GM19455 (cell line): ENCODE results near the gene MICAL2.

Source experiments
- ATAC-seq: cut with Tn5 transposase; IDR thresholded peaks from one replicate; pipeline ENCODE4 v1.9.1; 2021; ENCODE audit not compliant: unreplicated experiment

The MICAL2 gene

DNA sequence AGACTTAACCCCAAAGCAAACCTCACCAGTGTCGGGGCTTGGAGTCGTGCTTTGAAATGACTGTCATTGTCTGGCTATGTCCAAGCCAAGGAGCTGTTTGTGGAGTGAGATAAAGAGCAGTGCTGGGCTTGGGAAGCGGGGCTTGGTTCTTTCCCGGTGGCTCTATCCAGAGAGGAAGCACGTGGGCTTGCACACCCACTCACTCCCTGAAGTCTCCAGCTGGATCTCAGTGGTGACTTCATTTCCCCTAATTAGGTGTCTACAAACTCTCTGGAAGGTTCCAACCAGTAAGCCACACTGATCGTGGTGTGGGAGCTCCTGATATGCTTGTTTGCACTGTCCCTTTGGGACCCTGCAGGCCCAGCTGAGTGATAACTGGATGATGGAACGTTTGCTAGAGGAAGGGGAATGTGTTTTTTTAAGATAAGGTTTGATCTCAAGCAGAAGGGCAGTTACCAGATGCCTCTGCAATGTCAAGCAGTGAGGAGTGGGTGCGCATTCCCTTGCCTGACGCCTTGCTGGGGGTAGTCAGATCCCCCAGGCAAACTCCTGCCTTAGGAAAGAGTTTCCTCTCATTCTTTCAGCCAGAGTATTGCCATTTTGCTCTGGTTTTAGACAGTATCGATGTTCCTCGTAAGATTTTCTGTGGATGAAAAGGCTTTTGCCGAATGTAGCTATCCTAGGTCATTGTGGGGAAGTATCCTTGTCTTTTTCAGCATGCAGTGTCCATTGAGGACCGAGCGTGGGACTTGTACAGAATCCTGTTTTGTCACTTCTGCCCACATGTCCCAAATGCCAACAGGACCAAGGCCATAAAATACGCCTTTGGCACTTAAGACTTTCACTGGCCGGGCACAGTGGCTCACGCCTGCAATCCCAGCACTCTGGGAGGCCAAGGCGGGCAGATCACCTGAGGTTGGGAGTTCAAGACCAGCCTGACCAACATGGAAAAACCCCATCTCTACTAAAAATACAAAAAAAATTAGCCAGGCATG, 90.9 kb downstream of the MICAL2 start:
- ATAC-seq: no peak

DNA sequence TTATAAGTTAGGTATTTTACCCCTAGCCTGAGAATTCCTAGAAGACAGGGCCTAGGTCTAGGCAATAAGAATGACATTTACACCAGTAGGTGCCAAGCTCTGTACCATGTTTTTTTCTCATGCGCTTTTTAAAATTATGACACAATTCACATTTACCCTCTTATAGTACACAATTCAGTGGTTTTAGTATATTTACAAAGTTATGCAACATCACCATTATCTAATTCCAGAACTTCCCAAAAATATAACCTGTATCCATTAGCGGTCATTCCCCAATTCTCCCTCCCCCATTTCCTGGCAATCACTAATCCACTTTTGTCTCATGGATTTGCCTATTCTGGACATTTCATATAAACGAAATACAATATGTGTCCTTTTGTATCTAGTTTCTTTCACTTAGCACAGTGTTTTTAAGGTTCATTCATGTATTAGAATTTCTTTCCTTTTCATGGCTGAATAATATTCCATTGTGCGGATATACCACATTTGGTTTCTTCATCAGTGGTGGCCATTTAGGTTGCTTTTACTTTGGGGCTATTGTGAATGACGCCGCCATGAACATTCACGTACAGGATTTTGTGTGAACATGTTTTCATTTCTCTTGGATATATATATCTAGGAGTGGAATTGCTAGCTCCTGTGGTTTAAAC, 92.4 kb downstream of the MICAL2 start:
- no peak for ATAC-seq

DNA sequence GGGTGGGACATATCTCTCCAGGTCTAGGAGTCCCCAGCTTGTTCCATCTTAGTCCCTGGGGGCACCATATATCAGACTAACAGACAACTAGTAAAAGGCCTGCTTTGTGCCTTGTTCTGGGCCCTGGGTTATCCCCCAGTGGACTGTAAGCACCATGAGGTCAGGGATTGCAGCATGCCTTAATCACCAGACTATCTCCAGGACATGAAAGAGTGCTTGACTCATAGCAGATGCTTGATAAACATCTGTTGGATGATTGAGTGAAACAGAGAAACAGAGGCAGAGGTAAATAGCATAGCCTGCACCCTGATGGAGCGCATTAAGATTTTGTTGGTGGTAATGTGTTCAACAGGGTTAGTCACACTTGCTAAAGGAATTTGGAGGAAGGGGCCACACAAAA, 94.1 kb downstream of the MICAL2 start:
- ATAC-seq: no peak

DNA sequence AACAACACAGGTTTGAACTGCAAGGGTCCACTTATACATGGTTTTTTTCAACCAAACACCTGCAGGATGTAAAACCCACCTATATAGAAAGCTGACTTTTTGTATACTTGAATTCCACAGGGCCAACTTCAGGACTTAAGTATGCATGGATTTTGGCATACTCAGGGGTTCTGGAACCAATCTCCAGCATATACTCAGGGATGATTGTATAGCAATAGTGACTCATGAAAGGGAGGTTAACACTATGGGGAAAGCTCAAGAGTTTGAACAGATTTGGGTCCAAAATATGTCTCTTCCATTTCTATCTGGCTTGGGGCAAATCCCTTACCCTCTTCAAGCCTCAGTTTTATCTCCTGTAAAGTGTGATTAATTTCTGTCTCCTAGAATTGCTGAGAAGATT, 94.9 kb downstream of the MICAL2 start:
- ATAC-seq: no peak

DNA sequence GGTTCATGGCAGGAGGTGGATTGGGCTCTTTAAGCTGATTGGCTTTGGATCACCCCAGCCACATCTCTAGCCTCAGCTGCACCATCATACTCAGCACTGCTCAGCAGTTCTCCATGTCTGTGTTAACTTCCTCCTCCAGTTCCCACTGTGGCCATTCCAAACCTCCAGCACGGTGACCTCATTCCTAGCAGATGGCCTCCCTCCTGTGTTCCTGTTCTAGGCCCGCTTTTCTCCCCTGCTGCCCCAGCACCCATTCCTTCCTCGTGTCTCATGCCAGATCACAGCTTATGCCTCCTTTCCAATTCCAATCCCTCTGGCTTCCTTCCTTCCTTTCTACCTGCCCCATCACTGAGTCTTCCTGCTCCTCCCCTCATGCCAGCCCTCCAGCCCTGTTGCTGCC, 96.1 kb downstream of the MICAL2 start:
- no peak for ATAC-seq

DNA sequence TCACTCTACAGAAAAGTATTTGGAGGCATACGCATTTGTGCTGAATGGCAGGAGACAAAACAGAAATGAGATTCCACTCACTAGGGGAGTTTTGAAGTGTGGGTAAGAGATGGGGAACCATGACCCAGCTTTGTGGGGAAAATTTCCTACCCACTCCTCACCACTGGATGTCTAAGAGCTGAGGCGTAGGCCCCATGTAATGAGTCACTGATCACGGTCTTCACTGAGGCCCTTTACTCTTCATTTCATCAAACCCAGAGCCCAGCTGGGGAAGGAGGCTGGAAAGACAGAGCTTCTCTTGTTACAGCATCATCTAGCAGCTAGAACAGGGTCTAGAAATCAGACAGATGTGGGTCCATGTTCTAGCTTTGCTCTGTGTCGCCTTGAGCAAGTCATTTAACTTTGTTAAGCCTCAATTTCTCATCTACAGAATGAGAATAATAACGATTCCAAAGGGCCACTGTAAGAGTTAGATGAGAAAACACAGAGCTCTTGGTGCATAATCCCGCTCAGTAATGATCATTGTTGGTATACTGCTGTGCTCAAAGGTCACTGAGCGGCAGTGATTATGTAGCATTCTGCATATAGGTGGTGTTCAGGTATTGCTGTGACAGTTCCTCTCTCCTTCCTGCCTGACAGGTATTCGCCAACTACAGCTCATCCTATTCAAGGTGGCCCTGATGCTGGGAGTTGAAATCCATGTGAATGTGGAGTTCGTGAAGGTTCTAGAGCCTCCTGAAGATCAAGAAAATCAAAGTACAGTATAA, 97.2 kb downstream of the MICAL2 start:
- no peak for ATAC-seq

DNA sequence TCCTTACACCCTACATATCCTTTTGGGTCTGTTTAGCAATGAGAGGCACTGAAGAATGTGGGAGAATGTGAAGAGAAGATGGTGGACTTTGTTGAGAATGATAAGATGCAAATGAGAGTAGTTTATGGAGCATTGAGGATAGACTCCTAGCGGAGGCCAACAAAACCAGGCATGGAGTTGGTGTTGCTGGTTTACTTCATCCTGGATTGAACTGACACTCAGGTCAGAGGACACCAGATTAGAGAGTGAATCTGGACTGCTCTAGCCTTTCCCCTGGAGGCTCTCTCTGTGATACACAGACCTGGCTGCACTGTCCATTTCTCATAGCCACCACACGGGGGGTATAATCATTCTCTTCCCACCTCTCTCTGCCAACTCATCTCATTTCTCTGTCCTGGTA, 98.7 kb downstream of the MICAL2 start:
- ATAC-seq: no peak

DNA sequence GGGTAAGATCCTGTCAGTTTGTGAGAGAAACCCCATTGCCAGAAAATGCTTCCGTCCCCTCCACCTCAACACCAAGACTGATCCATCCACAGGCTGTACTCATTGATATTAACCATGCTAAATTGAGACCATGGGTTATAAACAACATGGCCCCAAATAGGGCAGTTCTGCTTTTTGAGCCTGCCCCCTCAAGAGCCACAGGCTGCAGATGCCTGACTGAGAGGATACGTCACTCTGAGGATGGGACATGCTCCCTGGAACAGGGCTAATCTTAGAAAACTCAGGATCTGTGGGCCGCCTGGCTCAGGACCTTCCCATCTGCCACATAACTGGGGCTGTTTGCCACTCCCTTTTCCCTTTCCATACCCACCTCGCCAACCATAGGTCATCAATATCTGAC, 99.8 kb downstream of the MICAL2 start:
- no peak for ATAC-seq

DNA sequence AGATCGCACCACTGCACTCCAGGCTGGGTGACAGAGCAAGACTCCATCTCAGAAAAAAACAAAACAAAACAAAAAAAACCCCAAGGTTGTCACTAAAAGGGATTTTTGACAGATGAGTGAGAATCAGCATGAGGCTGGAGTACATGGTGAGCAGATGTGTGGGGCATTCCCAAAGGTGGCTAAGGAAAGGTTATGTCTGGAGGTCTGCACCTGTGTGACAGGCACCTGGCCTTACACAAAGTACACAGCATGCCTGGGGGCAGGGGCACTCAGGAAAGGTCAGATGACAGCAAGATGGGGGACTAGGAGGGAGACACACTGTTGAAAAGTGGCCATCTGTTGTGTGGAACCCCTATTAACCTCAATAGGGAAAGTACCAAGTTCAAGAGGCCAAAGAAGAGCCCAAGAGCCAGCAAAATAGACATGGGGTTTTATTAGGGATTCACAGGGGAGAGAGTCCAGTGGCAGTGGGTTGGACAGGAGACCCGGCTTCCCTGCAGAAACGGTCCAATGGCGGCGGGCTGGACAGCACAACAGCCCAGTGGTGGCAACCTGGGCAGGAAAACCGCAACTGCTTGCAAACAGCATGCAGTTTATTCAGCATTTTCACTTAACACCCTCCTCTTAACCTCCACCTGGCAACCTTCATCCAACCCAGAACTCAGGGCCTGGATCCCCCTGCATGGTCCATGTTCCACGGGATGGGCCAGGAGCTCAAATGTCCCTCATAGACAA, 101.1 kb downstream of the MICAL2 start:
- ATAC-seq: no peak

DNA sequence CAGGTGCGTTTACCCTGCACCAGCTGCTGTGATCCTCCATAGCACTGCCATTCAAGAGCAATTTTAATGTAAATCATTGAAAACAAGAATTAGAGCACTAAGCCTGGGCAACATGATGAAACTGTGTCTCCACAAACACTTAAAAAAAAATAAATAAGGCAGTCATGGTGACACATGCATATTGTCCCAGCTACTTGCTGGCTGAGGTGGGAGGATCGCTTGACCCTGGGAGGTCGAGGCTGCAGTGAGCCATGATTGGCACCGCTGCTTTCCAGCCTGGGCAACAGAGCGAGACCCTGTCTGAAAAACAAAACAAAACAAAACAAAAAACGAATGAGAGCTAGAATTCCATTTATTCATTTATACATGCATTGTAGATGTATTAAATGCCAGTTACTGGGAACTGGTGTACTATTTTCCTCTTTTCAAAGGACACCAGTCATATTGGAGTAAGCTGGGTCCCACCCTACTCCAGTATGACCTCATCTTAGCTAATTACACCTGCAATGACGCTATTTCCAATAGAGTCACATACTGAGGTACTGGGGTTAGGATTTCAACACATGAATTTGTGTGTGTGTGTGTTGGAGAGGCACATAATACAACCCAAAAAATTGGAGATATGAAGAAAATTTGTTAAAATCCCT, 101.9 kb downstream of the MICAL2 start:
- ATAC-seq: no peak

DNA sequence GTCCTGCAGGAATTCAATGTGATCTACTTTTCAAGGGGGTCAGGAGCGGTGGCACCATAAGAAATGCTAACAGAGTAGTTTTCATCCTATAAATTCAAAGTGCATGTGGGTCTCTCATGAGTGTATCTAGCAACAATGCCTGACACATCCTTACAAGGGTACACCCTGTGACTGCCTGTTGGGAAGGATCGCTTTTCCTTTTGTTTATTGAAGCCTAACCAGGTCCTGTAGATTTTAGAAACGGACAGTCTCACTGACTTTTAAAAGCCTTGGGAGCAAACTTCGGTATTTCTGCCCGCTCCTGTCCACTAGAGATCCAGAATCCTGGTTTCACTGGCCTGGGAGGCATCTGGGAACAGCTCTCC, 102.4 kb downstream of the MICAL2 start:
- ATAC-seq: no peak

DNA sequence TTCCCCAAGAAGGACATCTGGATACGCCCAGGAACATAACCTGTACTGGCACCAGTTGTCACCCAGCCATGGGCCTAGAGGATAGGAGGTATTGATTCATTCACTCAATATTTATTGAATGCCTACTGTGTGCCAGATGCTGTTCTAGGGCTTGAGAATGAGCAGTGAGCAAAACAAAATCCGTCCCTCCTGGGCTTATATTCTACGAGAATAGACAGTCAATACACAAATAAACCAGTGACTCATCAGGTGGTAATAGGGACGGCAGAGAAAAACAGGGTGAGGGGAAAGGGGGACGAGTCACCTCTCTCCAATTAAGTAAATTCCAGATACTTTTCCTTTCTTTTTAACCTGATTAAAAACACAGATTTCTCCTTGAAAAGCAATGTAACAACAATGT, 103.5 kb downstream of the MICAL2 start:
- ATAC-seq: no peak

DNA sequence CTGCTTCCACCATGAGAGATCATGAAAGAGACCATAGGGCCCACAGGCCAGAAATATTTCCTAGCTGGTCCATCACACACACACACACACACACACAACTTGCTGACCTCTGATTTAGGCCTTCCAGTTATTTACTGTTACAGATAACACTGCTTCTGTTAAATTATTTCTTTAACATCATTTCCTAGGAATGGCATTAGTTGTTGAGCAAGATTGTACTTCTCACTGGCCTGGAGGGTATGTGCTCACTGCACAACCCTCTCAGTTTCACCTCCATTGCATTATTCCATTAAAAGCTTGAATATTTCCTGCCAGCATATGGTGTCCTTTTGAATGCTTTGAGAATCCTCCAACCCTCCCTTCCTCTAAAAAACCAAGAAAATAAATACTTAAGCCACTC, 104.4 kb downstream of the MICAL2 start:
- no peak for ATAC-seq

DNA sequence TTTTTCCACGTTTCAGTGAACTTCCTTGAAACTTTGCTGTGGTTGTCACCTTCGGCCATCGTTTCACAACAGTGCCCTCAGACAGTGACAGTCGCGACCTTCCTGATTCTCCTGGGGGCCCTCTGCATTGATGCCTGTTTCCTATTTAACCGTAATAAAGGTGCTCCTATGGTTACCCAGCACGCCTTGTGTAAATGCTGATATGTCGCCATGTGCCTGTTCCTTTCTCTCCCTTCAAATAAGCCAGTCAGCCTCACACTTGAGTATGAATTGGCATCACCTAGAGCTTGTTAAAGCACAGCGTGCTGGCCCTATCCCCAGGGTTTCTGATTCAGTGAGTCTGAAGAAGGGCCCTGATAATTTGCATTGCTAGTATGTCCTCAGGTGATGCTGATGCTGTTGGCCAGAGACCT, 104.8 kb downstream of the MICAL2 start:
- ATAC-seq: no peak

DNA sequence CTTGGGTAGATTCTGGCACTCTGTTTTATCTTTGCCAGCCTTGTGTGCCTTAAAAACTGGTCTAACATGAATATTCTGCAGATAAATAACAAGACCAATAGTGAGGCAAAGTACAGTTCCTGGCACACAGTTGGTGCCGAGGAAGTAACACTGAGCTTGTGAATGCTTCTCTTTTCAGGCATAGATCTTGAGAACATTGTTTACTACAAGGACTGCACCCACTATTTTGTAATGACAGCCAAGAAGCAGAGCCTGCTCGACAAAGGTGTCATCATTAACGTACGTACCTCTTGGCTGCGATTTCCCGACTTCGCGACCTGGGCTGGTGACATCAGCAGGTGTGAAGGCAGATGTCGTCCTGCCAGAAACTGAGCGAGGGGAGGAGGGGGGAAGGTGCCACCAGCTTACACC, 105.7 kb downstream of the MICAL2 start:
- no peak for ATAC-seq

DNA sequence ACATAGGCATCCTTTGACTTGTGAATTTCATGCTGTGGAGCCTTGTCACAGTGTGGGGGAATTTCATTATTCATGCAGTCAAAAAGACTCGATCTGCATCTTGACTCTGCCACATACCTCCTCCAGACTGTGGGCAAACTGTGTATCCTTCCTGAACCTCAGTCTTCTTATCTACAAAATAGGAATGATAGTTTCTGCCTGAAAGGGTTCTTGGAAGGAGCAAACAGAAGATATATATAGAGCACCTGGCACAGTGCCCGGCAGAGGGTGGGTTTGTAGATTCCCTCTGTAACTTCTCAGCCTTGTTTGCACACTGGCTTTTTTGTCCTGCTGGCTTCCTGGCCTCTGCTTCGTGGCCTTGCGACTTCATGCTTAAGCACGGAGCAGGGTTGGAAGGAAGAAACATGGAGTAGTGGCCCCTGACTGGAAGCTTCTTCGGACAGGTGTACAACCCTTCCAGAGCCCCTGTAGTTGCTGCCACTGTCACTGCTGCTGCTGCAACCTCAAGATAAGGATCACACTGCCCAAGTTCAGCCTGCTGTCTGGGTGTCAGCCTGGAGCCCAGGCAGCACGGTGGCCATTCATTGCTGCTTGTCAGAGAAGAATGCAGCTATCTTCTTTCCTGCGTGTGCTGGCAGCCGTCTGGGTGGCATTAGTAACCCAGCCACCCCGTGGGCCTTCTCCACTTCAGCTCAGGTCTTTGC, 106.4 kb downstream of the MICAL2 start:
- ATAC-seq: no peak

DNA sequence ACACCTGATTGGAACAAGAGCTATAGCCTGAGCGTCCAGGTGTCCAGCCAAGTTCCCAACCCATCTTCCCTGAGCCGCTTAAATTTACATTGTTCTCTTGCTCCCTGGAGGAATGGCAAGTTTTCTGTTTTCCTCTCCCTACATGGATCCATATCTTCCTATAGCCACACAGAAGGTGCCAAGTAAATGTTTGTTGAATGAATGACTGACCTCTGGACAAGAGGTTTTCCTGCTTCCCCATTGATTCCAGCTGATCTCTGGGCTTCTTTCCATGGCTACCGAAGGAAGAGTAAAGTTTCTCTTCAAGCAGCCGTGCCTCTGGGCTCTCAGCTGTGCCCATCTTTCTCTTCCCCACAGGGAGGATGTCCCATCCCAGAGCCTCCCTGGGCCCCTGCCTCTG, 107.5 kb downstream of the MICAL2 start:
- ATAC-seq: no peak

DNA sequence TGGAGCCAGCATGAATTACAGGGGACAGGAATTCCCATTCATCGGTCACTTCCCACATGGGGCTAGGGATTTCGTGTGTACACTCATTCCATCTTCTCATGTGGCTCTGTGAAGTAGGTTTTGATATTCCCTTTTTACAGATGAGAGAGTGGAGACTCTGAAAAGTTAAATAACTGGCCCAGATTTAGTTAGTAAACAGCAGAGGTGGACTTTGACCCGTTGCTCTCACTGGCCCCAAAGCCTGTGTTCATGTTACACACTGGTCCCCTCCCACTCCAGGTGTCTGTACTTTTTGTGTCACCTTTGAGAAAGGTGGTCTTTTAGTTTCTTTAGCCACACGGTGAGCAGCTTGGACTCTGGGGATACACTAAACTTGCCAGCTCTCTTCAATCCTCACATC, 108.5 kb downstream of the MICAL2 start:
- no peak for ATAC-seq

DNA sequence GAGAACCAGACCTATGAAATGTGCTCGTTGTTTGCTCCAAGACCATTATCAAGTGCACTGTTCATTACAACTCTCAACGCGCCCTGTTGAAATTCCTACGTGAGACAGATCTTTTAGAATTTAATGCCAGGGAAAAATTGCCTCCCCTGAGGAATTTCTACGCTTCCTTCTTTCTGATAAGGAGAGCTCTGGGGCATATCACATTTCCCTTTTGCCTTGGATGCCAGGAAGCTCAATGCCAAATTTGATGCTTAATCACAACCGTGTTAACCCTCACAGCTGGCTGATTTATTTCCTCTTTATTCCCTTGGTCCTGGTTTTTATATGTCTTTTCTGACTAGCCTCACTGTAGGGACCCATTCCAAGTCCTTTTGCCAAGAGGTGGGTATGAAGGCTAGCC, 109.4 kb downstream of the MICAL2 start:
- ATAC-seq: no peak

DNA sequence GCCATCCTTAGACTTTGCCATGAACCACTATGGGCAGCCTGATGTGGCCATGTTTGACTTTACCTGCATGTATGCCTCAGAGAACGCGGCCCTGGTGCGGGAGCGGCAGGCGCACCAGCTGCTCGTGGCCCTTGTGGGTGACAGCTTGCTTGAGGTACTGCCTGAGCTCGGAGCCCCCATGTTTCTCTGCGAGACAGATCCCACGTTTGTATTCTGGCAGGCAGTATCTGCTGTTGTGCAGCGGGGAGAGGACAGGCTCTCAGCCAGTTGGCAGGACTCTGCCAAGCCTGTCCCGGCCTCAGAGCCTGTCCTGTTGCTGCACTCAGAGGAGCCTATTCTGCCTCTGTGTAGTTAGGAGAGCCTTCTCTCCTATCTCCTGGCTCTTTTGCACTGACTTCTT, 109.9 kb downstream of the MICAL2 start:
- no peak for ATAC-seq
